ENCODE results near the gene NUPR1.

NUPR1 gene

DNA sequence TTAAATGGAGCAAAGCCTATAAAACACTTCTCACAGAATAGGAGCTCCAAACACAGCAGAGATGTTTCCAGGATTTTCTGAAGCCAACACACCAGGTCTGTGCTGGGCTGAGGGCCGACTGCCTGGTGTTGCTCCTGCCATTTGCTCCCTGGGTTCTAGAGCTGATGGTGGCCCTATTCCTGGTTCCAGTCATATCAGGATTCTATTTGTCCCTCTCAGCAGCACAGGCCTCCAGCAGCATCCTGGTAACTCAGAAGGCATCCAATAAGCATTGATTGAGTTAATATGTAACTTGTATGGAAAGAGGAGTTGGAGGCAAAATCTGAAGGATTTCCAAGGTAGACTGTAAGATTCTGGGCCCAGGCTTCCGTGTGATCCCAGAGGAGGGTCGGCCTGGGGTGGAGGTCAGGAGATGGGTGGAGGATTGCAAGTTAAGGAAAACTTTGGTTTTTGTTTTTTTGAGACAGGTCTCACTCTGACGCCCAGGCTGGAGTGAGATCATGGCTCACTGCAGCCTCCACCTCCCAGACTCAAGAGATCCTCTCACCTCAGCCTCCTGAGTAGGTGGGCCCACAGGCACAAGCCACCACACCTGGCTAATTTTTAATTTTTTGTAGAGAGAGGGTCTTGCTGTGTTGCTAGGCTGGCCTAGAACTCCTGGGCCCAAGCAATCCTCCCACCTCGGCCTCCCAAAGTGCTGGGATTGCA, 5.7 kb downstream of the NUPR1 start:
- no peak for DNase-seq (ENCODE audit: low read depth in 1 of 2, low spot score in 1 of 2)
- no peaks in the 10 kb centered on the region for H3K27me3 ChIP-seq (ENCODE audit: insufficient read depth, poor library complexity, severe bottlenecking)
- H3K27ac ChIP-seq (replicated peaks) = peak overlapping the region; percentile 44
- H3K4me3 ChIP-seq (replicated peaks; ENCODE audit: insufficient read depth, low read length) = no peak overlapping the region
- no peak for TF ChIP-seq SPI1 (IDR thresholded peaks at IDR 0.05; ENCODE audit: borderline replicate concordance, low read depth)
- no peak for TF ChIP-seq POLR2AphosphoS5 (IDR thresholded peaks at IDR 0.05; ENCODE audit: low read depth)
- TF ChIP-seq, protein P1, sequence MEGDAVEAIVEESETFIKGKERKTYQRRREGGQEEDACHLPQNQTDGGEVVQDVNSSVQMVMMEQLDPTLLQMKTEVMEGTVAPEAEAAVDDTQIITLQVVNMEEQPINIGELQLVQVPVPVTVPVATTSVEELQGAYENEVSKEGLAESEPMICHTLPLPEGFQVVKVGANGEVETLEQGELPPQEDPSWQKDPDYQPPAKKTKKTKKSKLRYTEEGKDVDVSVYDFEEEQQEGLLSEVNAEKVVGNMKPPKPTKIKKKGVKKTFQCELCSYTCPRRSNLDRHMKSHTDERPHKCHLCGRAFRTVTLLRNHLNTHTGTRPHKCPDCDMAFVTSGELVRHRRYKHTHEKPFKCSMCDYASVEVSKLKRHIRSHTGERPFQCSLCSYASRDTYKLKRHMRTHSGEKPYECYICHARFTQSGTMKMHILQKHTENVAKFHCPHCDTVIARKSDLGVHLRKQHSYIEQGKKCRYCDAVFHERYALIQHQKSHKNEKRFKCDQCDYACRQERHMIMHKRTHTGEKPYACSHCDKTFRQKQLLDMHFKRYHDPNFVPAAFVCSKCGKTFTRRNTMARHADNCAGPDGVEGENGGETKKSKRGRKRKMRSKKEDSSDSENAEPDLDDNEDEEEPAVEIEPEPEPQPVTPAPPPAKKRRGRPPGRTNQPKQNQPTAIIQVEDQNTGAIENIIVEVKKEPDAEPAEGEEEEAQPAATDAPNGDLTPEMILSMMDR (IDR thresholded peaks at IDR 0.05; ENCODE audit: insufficient read depth, low read length) = no peak
- no peak for TF ChIP-seq GABPA (IDR thresholded peaks at IDR 0.05; ENCODE audit: low read depth)

DNA sequence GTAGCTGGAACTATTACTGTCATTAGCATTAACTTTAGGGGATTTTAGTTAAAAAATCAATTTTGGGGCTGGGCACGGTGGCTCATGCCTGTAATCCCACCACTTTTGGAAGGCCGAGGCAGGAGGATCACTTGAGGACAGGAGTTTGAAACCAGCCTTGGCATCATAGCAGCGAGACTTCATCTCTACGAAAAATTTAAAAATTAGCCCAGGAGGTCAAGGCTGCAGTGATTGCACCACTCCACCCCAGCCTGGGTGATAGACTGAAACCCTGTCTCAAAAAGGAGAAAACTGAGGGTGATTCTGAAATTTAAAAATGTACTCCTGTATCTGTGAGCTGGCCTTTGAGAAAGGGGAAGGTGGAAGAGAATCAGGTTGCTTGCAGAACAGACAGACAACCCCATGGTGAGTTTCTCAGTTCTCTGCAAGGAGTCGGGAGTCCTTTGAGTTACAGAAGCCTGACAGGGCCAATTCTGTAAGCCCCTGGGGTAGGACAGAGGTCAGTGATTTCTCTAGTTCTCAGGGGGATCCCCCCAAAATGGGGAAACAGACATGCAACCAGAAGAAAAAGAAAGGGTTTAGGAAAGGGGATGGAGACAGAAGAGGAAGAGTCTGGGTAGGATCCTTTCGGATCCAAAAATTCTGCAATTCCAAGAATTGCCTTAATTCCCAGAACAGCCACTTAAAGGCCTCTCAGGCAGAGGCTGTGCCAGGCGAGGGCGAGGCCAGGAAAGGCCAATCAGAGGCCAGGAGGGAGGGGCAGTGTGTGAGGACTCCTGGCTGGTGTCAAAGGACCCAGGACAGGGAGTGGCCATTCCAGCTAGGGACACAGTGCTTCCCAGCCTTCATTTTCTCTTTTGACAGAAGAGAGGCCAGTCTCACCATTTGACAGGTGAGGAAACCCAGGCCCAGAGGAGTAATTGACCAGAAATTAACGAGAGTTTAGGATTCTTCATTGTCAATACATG, 6.7 kb downstream of the NUPR1 start:
- no peaks in the 10 kb centered on the region for H3K27me3 ChIP-seq (ENCODE audit: insufficient read depth, poor library complexity, severe bottlenecking)
- no peak overlapping the region for H3K4me3 ChIP-seq (replicated peaks; ENCODE audit: insufficient read depth, low read length)
- no peak overlapping the region for H3K27ac ChIP-seq (replicated peaks)
- DNase-seq (ENCODE audit: low read depth in 1 of 2, low spot score in 1 of 2) = no peak
- TF ChIP-seq SPI1 (IDR thresholded peaks at IDR 0.05; ENCODE audit: borderline replicate concordance, low read depth) (no peak), POLR2AphosphoS5 (IDR thresholded peaks at IDR 0.05; ENCODE audit: low read depth) (no peak), GABPA (IDR thresholded peaks at IDR 0.05; ENCODE audit: low read depth) (no peak)
- TF ChIP-seq, protein P2, sequence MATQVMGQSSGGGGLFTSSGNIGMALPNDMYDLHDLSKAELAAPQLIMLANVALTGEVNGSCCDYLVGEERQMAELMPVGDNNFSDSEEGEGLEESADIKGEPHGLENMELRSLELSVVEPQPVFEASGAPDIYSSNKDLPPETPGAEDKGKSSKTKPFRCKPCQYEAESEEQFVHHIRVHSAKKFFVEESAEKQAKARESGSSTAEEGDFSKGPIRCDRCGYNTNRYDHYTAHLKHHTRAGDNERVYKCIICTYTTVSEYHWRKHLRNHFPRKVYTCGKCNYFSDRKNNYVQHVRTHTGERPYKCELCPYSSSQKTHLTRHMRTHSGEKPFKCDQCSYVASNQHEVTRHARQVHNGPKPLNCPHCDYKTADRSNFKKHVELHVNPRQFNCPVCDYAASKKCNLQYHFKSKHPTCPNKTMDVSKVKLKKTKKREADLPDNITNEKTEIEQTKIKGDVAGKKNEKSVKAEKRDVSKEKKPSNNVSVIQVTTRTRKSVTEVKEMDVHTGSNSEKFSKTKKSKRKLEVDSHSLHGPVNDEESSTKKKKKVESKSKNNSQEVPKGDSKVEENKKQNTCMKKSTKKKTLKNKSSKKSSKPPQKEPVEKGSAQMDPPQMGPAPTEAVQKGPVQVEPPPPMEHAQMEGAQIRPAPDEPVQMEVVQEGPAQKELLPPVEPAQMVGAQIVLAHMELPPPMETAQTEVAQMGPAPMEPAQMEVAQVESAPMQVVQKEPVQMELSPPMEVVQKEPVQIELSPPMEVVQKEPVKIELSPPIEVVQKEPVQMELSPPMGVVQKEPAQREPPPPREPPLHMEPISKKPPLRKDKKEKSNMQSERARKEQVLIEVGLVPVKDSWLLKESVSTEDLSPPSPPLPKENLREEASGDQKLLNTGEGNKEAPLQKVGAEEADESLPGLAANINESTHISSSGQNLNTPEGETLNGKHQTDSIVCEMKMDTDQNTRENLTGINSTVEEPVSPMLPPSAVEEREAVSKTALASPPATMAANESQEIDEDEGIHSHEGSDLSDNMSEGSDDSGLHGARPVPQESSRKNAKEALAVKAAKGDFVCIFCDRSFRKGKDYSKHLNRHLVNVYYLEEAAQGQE (IDR thresholded peaks at IDR 0.05; ENCODE audit: insufficient replicate concordance, low read depth) = no peak
- TF ChIP-seq, protein P1 (IDR thresholded peaks at IDR 0.05; ENCODE audit: insufficient read depth, low read length) = no peak

DNA sequence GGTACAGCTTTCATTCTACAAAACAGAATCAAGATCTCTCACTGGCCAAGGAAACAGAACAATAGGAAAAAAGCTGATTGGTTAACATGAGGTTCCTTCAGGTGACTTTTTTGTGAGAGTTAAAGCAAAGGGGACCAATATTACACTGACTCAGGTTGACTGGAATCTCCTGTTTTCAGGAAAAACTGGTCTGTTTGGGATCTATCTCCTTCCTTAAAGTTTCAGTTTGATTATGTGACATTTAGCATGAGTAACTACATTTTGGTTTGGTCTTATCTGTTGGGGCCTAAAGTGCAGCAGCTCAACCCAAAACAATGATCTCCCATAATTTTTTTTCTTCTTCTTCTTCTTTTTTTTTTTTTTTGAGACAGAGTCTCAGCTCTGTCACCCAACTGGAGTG, 9.7 kb downstream of the NUPR1 start:
- DNase-seq (ENCODE audit: low read depth in 1 of 2, low spot score in 1 of 2) = no peak
- TF ChIP-seq SPI1 (IDR thresholded peaks at IDR 0.05; ENCODE audit: borderline replicate concordance, low read depth) (no peak), GABPA (IDR thresholded peaks at IDR 0.05; ENCODE audit: low read depth) (no peak)
- TF ChIP-seq, protein P1 (IDR thresholded peaks at IDR 0.05; ENCODE audit: insufficient read depth, low read length) = no peak
- no peaks in the 10 kb centered on the region for H3K27me3 ChIP-seq (ENCODE audit: insufficient read depth, poor library complexity, severe bottlenecking)
- no peak overlapping the region for H3K27ac ChIP-seq (replicated peaks)
- H3K4me3 ChIP-seq (replicated peaks; ENCODE audit: insufficient read depth, low read length) = no peak overlapping the region

DNA sequence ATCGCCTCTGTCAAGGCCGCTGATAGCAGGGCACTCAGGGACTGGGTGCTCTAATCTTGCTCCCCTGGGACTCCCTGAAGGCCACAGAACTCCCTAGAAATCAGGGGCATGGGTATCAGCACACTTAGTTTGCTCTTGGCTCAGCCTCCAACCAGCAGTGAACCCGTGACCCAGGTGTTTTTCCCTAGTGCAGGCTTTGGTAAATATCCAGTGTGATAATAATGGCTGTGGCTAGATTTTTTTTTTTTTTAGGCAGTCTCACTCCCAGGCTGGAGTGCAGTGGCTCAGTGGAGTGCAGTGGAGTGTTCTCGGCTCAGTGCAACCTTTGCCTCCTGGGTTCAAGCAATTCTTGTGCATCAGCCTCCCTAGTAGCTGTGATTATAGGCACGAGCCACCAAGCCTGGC, 10.3 kb downstream of the NUPR1 start:
- H3K27me3 ChIP-seq (ENCODE audit: insufficient read depth, poor library complexity, severe bottlenecking) = no peaks in the 10 kb centered on the region
- no peak overlapping the region for H3K27ac ChIP-seq (replicated peaks)
- DNase-seq (ENCODE audit: low read depth in 1 of 2, low spot score in 1 of 2) = no peak
- no peak overlapping the region for H3K4me3 ChIP-seq (replicated peaks; ENCODE audit: insufficient read depth, low read length)
- TF ChIP-seq, protein P1 (IDR thresholded peaks at IDR 0.05; ENCODE audit: insufficient read depth, low read length) = no peak
- TF ChIP-seq, protein P2 (IDR thresholded peaks at IDR 0.05; ENCODE audit: insufficient replicate concordance, low read depth) = no peak
- TF ChIP-seq GABPA (IDR thresholded peaks at IDR 0.05; ENCODE audit: low read depth) (no peak), POLR2AphosphoS5 (IDR thresholded peaks at IDR 0.05; ENCODE audit: low read depth) (no peak), SPI1 (IDR thresholded peaks at IDR 0.05; ENCODE audit: borderline replicate concordance, low read depth) (no peak)

All from HL-60 (cell line).